Right lobe of liver (tissue), 6 donors: ENCODE results near the gene LCNL1. TPM values are rescaled to one million over a fixed set of nuclear protein-coding genes. Genes with fewer than 3 reads are reported as not detected.

ENCODE experiments used
- ATAC-seq, 4 donors: fragments of 200-7000 bp; cut with Tn5 transposase; one replicate each; pipeline ENCODE4 v1.9.1; 2020; ENCODE audit warnings: mild to moderate bottlenecking in 4 of 4, moderate library complexity in 4 of 4
- DNase-seq, 3 donors: peaks; one replicate each; pipeline ENCODE4 v3.0.0-alpha.2; 2020
- H3K27ac ChIP-seq, 3 donors: fragments of 200-600 bp; one replicate each; pipeline ENCODE4 v1.8.0; 2022
- H3K27me3 ChIP-seq, 2 donors: fragments of 200-600 bp; one replicate each; pipeline ENCODE4 v1.8.0; 2022
- H3K36me3 ChIP-seq, 4 donors: fragments of 200-600 bp; sonication (generic) in 1 of 4; one replicate each; pipeline versions ENCODE4 v1.5.1 to v1.8.0; 2017 to 2022; ENCODE audit warnings: control low read depth in 1 of 4
- H3K4me1 ChIP-seq, 4 donors: fragments of 200-600 bp; sonication (generic) in 1 of 4; one replicate each; pipeline versions ENCODE4 v1.5.1 to v1.8.0; 2017 to 2022; ENCODE audit warnings: control low read depth in 1 of 4
- H3K4me3 ChIP-seq, 3 donors: fragments of 200-600 bp; one replicate each; pipeline ENCODE4 v1.8.0; 2022
- H3K9me3 ChIP-seq, 4 donors: fragments of 200-600 bp; sonication (generic) in 1 of 4; one replicate each; pipeline versions ENCODE4 v1.5.1 to v1.8.0; 2017 to 2022; ENCODE audit warnings: control low read depth in 1 of 4
- CTCF ChIP-seq, 4 donors: fragments of 200-600 bp in 3 of 4; fragments of 450-650 bp in 1 of 4; IDR thresholded peaks; one replicate each; pipeline versions ENCODE4 v1.5.1 to v1.8.0; 2016 to 2022; ENCODE audit warnings: antibody characterized with exemption in 4 of 4, mild to moderate bottlenecking in 2 of 4
- POLR2A ChIP-seq: fragments of 450-650 bp; IDR thresholded peaks from one replicate; pipeline ENCODE4 v1.6.1; 2017; ENCODE audit warnings: antibody characterized with exemption, mild to moderate bottlenecking
- WGBS: methylation state at CpG from one replicate; pipeline ENCODE4 v1.1.6; 2018; ENCODE audit warnings: low coverage, low lambda C conversion rate; ENCODE audit not compliant: insufficient coverage; ENCODE audit errors: missing lambda C conversion rate; 5-methylcytosine and 5-hydroxymethylcytosine counted together
- intact Hi-C, 2 donors: fragments of 100-400 bp; cut with DNase I; formaldehyde crosslinking; loops; one replicate each; pipeline versions ENCODE4 v1.11.2 to v1.14.1; 2022
- total RNA-seq, 6 experiments: library from RNA; depleted of rRNA in 2 of 6; stranded (reverse); fragments of >200 nt in 2 of 6; fragmentation: NEBNext Ultra II Directional in 3 of 6; extraction: Animal tissue kit (Norgen Biotek cat#: 25700) in 3 of 6; gene quantifications; one replicate each; pipeline versions ENCODE4 v1.1.0 to v1.2.4, GENCODE V29; 2016 to 2023
- donor health status: DM: no; HTN: yes; CAD: no.
- donor health status: DM: no; HTN: no; CAD: no.
- donor health status: DM: no; HTN: no; CAD: no.
- donor health status: DM: no; HTN: yes; CAD: no.
- donor health status: DM: no; HTN: yes; CAD: no.

LCNL1 gene
- total RNA-seq, 6 experiments from 2014 or later = not detected

- no peaks in the 10 kb centered on the region for H3K4me1 ChIP-seq
- DNase-seq (no peak), ATAC-seq (no peak)
- no peak overlapping the region for H3K27ac ChIP-seq
- intact Hi-C loops = no loop called here
- H3K9me3 ChIP-seq = no peaks in the 10 kb centered on the region
- no CpG with 5 or more reads among the region's 23 CpGs for WGBS
- no peak overlapping the region for H3K4me3 ChIP-seq
- H3K27me3 ChIP-seq = no peaks in the 10 kb centered on the region
- TF ChIP-seq POLR2A (no peak), CTCF (IDR thresholded peaks at IDR 0.05) (no peak)
- peaks cover 0 to 17% (median 1%) of the 10 kb centered on the region in 4 donors for H3K36me3 ChIP-seq
These were observed 31.4 kb downstream of the LCNL1 start for GRCh38 chr9:137014166-137014565.

GRCh38 chr9:137014776-137015539, 32.2 kb downstream of the LCNL1 start:
- no peak for DNase-seq

GRCh38 chr9:137015540-137015930, 32.7 kb downstream of the LCNL1 start:
- no peaks in the 10 kb centered on the region for H3K27me3 ChIP-seq
- no peak for DNase-seq
- H3K9me3 ChIP-seq = no peaks in the 10 kb centered on the region
- intact Hi-C loops = no loop called here
- no peak overlapping the region for H3K4me3 ChIP-seq
- no peaks in the 10 kb centered on the region for H3K4me1 ChIP-seq
- 98% methylated on average over 6 of the region's 25 CpGs for WGBS
- peaks cover 0 to 17% (median 0%) of the 10 kb centered on the region in 4 donors for H3K36me3 ChIP-seq
- no peak overlapping the region for H3K27ac ChIP-seq
- ATAC-seq = no peak
- no peak for TF ChIP-seq POLR2A
- no peak for TF ChIP-seq CTCF (IDR thresholded peaks at IDR 0.05)

More at GRCh38 chr9:137014776-137015539, 32.2 kb downstream of the LCNL1 start:
- no peaks in the 10 kb centered on the region for H3K9me3 ChIP-seq
- no peak overlapping the region for H3K27ac ChIP-seq
- WGBS = 100% methylated on average over 1 of the region's 36 CpGs
- H3K27me3 ChIP-seq = no peaks in the 10 kb centered on the region
- no peak overlapping the region for H3K4me3 ChIP-seq
- ATAC-seq = no peak
- TF ChIP-seq POLR2A = no peak
- no peak for TF ChIP-seq CTCF (IDR thresholded peaks at IDR 0.05)
- H3K36me3 ChIP-seq = peaks cover 0 to 17% (median 0%) of the 10 kb centered on the region in 4 donors
- intact Hi-C loops = no loop called here
- no peaks in the 10 kb centered on the region for H3K4me1 ChIP-seq

- TF ChIP-seq POLR2A (no peak), CTCF (IDR thresholded peaks at IDR 0.05) (no peak)
- no peak overlapping the region for H3K4me3 ChIP-seq
- no peaks in the 10 kb centered on the region for H3K9me3 ChIP-seq
- H3K27me3 ChIP-seq = no peaks in the 10 kb centered on the region
- no peaks in the 10 kb centered on the region for H3K4me1 ChIP-seq
- no peak for ATAC-seq
- H3K36me3 ChIP-seq = peaks cover 0 to 17% (median 1%) of the 10 kb centered on the region in 4 donors
- no peak for DNase-seq
- H3K27ac ChIP-seq = no peak overlapping the region
- intact Hi-C loops = no loop called here
- no CpG with 5 or more reads among the region's 21 CpGs for WGBS
These were observed 33.2 kb downstream of the LCNL1 start for GRCh38 chr9:137015976-137016375.
